ENCODE measurements around the gene TTC27.

DNA sequence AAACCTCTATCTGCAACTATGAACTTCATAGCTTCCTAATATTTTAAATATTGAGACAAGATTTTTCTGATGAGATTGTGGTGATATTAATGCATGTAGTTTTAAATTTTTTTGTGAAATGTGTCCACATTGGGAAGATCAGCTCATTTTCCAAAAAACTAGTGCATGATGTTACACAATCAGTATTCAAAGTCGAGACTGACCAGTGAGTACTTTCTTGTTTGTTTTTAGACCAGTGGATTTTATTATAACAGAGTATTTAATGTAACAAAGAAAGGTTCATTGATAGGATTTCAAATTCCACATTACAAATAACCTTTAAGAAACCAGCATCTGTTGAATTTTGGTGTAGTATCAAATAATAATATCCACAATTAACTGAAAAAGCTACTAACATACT is 99.3 kb downstream of the TTC27 start:
- TF ChIP-seq, protein P1, sequence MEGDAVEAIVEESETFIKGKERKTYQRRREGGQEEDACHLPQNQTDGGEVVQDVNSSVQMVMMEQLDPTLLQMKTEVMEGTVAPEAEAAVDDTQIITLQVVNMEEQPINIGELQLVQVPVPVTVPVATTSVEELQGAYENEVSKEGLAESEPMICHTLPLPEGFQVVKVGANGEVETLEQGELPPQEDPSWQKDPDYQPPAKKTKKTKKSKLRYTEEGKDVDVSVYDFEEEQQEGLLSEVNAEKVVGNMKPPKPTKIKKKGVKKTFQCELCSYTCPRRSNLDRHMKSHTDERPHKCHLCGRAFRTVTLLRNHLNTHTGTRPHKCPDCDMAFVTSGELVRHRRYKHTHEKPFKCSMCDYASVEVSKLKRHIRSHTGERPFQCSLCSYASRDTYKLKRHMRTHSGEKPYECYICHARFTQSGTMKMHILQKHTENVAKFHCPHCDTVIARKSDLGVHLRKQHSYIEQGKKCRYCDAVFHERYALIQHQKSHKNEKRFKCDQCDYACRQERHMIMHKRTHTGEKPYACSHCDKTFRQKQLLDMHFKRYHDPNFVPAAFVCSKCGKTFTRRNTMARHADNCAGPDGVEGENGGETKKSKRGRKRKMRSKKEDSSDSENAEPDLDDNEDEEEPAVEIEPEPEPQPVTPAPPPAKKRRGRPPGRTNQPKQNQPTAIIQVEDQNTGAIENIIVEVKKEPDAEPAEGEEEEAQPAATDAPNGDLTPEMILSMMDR (conservative IDR thresholded peaks at IDR 0.05 in 1 of 2, IDR thresholded peaks at IDR 0.05 in 1 of 2; ENCODE audit: extremely low read depth in 1 of 2, insufficient read depth in 1 of 2, low read depth in 1 of 2, low read length in 2 of 2), result no peak
- TF ChIP-seq EZH2 (IDR thresholded peaks at IDR 0.05; ENCODE audit: borderline replicate concordance, low read length), result no peak
